A673 (cell line): ENCODE data around the gene NOB1. TPM values are rescaled to one million over a fixed set of nuclear protein-coding genes. Genes with fewer than 3 reads are reported as not detected.

ENCODE experiments used
- BruUV-seq: library from RNA; stranded (reverse); fragments of 400-500 nt; replicated peaks from 2 replicates; lab custom pipeline; 2021; lab: Mats Ljungman, UMichigan
- CTCF ChIA-PET: fragments of 300-600 bp; sonication (Branson Sonifier 250); formaldehyde crosslinking; loops from one replicate; lab custom pipeline; 2022; ENCODE audit warnings: antibody characterized with exemption; lab: Charles Lee
- POLR2A ChIA-PET: fragments of 300-600 bp; sonication (Branson Sonifier 250); formaldehyde crosslinking; loops from one replicate; lab custom pipeline; 2022; ENCODE audit warnings: antibody characterized with exemption; ENCODE audit not compliant: low non-redundant PET; lab: Charles Lee
- DNase-seq: peaks from one replicate; pipeline ENCODE4 v3.0.0-alpha.2; 2015; ENCODE audit warnings: low spot score
- H3K27ac ChIP-seq: fragments of 200-600 bp; sonication (generic); 2 replicates; pipeline ENCODE4 v1.5.1; 2016; ENCODE audit warnings: mixed run types, low read depth, mild to moderate bottlenecking, mixed read lengths, antibody characterized with exemption, low read length; ENCODE audit not compliant: poor library complexity, severe bottlenecking
- H3K27me3 ChIP-seq: fragments of 200-600 bp; sonication (generic); replicated peaks from 2 replicates; pipeline ENCODE4 v1.6.1; 2017; ENCODE audit warnings: mixed run types, low read depth, mild to moderate bottlenecking, mixed read lengths, antibody characterized with exemption, low read length; ENCODE audit not compliant: insufficient read depth, poor library complexity
- H3K36me3 ChIP-seq: fragments of 200-600 bp; sonication (generic); 2 replicates; pipeline ENCODE4 v1.6.1; 2016; ENCODE audit warnings: mixed run types, mild to moderate bottlenecking, mixed read lengths, antibody characterized with exemption, low read length; ENCODE audit not compliant: insufficient read depth, poor library complexity, severe bottlenecking
- H3K4me1 ChIP-seq: fragments of 200-600 bp; sonication (generic); 2 replicates; pipeline ENCODE4 v1.6.1; 2017; ENCODE audit warnings: mixed run types, mild to moderate bottlenecking, mixed read lengths, antibody characterized with exemption, low read length; ENCODE audit not compliant: insufficient read depth, poor library complexity, severe bottlenecking
- H3K4me3 ChIP-seq: fragments of 200-600 bp; sonication (generic); 2 replicates; pipeline ENCODE4 v1.5.1; 2016; ENCODE audit warnings: low read depth, mixed run types, mild to moderate bottlenecking, mixed read lengths, low read length; ENCODE audit not compliant: poor library complexity, severe bottlenecking
- H3K9me3 ChIP-seq: fragments of 200-600 bp; sonication (generic); 2 replicates; pipeline ENCODE4 v1.6.1; 2016; ENCODE audit warnings: mixed run types, low read depth, mild to moderate bottlenecking, mixed read lengths, antibody characterized with exemption, low read length; ENCODE audit not compliant: poor library complexity, severe bottlenecking
- CTCF ChIP-seq: fragments of 300-800, 200-600 bp; sonication (generic); conservative IDR thresholded peaks from 2 replicates; pipeline ENCODE4 v1.5.1; 2017; ENCODE audit warnings: low read depth, mild to moderate bottlenecking, antibody characterized with exemption, low read length, moderate library complexity, mixed read lengths
- EZH2 ChIP-seq: fragments of 200-600 bp; sonication (generic); IDR thresholded peaks from 2 replicates; pipeline ENCODE4 v1.6.1; 2017; ENCODE audit warnings: borderline replicate concordance, low read depth, mild to moderate bottlenecking, mixed read lengths, antibody characterized with exemption, low read length; ENCODE audit not compliant: poor library complexity, severe bottlenecking
- intact Hi-C: fragments of 100-400 bp; cut with micrococcal nuclease; formaldehyde crosslinking; loops from one replicate; pipeline ENCODE4 v1.10.0; 2022; ENCODE audit not compliant: unreplicated experiment
- total RNA-seq: library from RNA; stranded (reverse); gene quantifications from 2 replicates; pipeline ENCODE4 v1.2.3, GENCODE V29; 2021

NOB1 gene
- total RNA-seq, 1 experiment from 2014 or later, result 93.3 TPM

- H3K36me3 ChIP-seq, result peaks cover 13% of the 10 kb centered on the region
- no peak overlapping the region for H3K27ac ChIP-seq
- POLR2A ChIA-PET, result interaction anchor here (0.6 to 0.7 kb wide), 2 partner anchors 125 to 132 kb away, joined by 3 to 4 read pairs; no protein-coding TSS in a partner anchor
- H3K4me1 ChIP-seq, result no peaks in the 10 kb centered on the region
- no peak overlapping the region for H3K4me3 ChIP-seq
- intact Hi-C loops, result no loop called here
- BruUV-seq, result no TSS peak
- CTCF ChIA-PET, result no interaction called here
- DNase-seq, result no peak
- no peaks in the 10 kb centered on the region for H3K27me3 ChIP-seq
- no peaks in the 10 kb centered on the region for H3K9me3 ChIP-seq
- TF ChIP-seq CTCF, result no peak
- TF ChIP-seq EZH2, result no peak
Observed at GRCh38 chr16:69718111-69718764, 36.5 kb downstream of the NOB1 start.

- TF ChIP-seq CTCF (no peak), EZH2 (no peak)
- intact Hi-C loops, result no loop called here
- no peak overlapping the region for H3K27ac ChIP-seq
- no TSS peak for BruUV-seq
- ChIA-PET POLR2A (no interaction called here), CTCF (no interaction called here)
- no peak for DNase-seq
- no peaks in the 10 kb centered on the region for H3K9me3 ChIP-seq
- H3K4me1 ChIP-seq, result no peaks in the 10 kb centered on the region
- no peak overlapping the region for H3K4me3 ChIP-seq
- H3K36me3 ChIP-seq, result peaks cover 21% of the 10 kb centered on the region
- no peaks in the 10 kb centered on the region for H3K27me3 ChIP-seq
Observed at GRCh38 chr16:69717066-69717465, 37.7 kb downstream of the NOB1 start.

GRCh38 chr16:69712914-69713581 lies 41.7 kb downstream of the NOB1 start:
- H3K27me3 ChIP-seq, result no peaks in the 10 kb centered on the region
- peaks cover 21% of the 10 kb centered on the region for H3K36me3 ChIP-seq
- TF ChIP-seq CTCF (no peak), EZH2 (no peak)
- no peak overlapping the region for H3K27ac ChIP-seq
- no peak overlapping the region for H3K4me3 ChIP-seq
- POLR2A ChIA-PET, result no interaction called here
- CTCF ChIA-PET, result interaction anchor here (0.6 kb wide), 1 partner anchor 221 kb away, joined by 5 read pairs; no protein-coding TSS in a partner anchor
- BruUV-seq, result no TSS peak
- intact Hi-C loops, result no loop called here
- no peak for DNase-seq
- no peaks in the 10 kb centered on the region for H3K4me1 ChIP-seq
- H3K9me3 ChIP-seq, result no peaks in the 10 kb centered on the region
